Cardiac fibroblast (primary cell): ENCODE results near the gene FAM114A1.

ENCODE experiments used
- DNase-seq, 2 donors: peaks; one replicate each; pipeline versions ENCODE4 v3.0.0 to v3.0.0-alpha.2; 2010; ENCODE audit warnings: low read depth in 2 of 2
- H3K4me3 ChIP-seq, 2 donors: replicated peaks in 1 of 2; 1 replicate in 1 of 2; 2 replicates in 1 of 2; pipeline ENCODE4 v1.5.1; 2011; ENCODE audit warnings: low read depth in 2 of 2, low read length in 2 of 2, mild to moderate bottlenecking in 2 of 2, moderate library complexity in 1 of 2
- CTCF ChIP-seq: IDR thresholded peaks from one replicate; pipeline ENCODE4 v1.5.1; 2011; ENCODE audit warnings: low read depth, mild to moderate bottlenecking, low read length, inconsistent platforms

FAM114A1 gene

GRCh38 chr4:38866973-38867477 lies 581 bp upstream of the FAM114A1 start:
- H3K4me3 ChIP-seq = peak overlapping the region; percentile 37 to 40
- DNase-seq = no peak
- TF ChIP-seq CTCF = no peak

- peak; percentile 44 to 50 for DNase-seq
- TF ChIP-seq CTCF = no peak
- H3K4me3 ChIP-seq = peak overlapping the region; percentile 78 to 93
Observed at GRCh38 chr4:38868059-38868960, 704 bp downstream of the FAM114A1 start.

- H3K4me3 ChIP-seq = peak overlapping the region in 1 of 2 donors; percentile 93
- no peak for TF ChIP-seq CTCF
- peak; percentile 37 to 64 for DNase-seq
Observed at GRCh38 chr4:38869511-38869910, 1.9 kb downstream of the FAM114A1 start.

- TF ChIP-seq CTCF = no peak
- H3K4me3 ChIP-seq = no peak overlapping the region
- no peak for DNase-seq
Observed at GRCh38 chr4:38870098-38870808, 2.6 kb downstream of the FAM114A1 start.

- no peak for TF ChIP-seq CTCF
- DNase-seq = no peak
- H3K4me3 ChIP-seq = no peak overlapping the region
Observed at GRCh38 chr4:38871593-38871992, 4.0 kb downstream of the FAM114A1 start.

- no peak for TF ChIP-seq CTCF
- H3K4me3 ChIP-seq = no peak overlapping the region
- DNase-seq = peak; percentile 23 to 85
Observed at GRCh38 chr4:38872620-38873019, 5.0 kb downstream of the FAM114A1 start.
